GM20431 (cell line): Measurements from ENCODE around the gene ADAMTS17.

ENCODE experiments used
- in situ Hi-C: fragments of 300-500 bp; cut with MseI, MboI; formaldehyde crosslinking; loops from one replicate; pipeline ENCODE4 v1.15.0; 2020; ENCODE audit warnings: low sequenced_read_pairs; ENCODE audit not compliant: unreplicated experiment

Gene ADAMTS17

GRCh38 chr15:100115066-100115710 is 226.6 kb downstream of the ADAMTS17 start:
- in situ Hi-C loops, result no loop called here

DNA sequence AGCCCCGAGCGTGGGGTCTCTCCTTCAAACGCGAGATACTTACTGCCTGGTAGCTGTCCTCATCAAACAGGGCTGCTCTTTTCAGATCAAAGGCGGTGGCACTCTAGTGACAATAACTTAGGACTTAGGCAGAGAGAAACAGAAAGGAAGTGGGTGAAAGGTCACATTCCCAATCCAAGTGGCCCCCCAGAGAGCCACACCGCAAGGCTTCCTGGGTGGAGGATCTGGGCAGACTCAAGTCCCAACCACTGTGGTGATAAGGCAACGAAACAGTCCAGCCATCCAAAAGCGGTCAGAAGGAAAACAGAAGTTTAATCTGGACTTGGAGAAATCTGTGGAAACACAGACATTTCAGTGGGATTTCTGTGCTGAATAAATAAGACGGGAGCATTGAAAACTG is 227.2 kb downstream of the ADAMTS17 start:
- in situ Hi-C loops, result no loop called here

DNA sequence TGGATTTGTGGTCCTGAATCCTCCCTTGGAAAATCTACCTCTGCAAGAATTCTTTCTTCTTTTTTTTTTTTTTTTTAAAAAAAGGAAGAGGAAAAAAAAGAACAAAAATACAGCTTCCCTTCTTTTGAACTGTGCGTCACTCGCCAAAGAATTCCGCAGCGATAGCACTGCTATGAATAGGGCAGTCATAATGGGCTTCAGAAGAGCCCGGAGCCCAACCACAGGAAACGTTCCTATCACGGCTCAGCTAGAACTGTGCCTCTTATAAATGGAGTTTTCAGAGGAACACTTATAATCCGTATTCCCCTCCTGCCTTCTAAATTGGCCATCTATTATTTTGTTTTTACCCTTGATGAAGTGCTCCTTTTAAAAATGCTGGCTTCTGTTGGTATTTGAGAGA is 227.7 kb downstream of the ADAMTS17 start:
- in situ Hi-C loops, result no loop called here

DNA sequence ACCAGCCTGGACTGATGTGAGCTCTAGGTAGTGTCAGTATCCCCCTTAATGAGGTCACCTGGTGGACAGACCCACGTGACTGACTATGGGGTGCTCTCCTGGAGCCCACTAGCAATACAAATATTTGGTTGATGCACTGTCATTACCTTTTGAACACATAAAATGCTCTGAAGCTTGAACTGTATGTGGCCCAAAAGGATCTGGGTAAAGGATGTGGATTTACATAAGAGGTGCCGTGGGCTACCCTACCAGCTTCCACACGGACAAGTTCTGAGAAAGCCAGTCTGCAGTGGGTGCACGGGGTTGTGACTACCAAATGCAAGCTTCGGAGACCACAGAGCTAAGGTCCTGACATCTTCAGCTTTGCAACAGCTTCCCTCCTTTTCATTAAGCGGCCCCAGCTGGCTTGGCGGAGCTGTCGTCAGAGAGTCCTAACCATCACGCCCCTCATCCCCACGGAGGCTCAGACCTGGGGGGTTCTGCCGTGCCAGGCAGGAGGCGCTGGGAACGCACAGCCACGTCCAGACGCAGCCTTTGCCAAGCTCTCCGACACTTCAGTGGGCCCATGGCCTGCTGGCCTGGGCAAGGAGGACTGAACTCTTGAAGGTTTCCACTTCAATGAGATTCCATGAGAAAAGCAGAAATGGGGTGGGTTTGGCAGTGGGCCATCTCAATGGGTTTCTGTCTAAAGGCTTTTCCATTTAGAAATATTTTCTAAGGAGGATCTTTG is 228.3 kb downstream of the ADAMTS17 start:
- in situ Hi-C loops, result no loop called here

DNA sequence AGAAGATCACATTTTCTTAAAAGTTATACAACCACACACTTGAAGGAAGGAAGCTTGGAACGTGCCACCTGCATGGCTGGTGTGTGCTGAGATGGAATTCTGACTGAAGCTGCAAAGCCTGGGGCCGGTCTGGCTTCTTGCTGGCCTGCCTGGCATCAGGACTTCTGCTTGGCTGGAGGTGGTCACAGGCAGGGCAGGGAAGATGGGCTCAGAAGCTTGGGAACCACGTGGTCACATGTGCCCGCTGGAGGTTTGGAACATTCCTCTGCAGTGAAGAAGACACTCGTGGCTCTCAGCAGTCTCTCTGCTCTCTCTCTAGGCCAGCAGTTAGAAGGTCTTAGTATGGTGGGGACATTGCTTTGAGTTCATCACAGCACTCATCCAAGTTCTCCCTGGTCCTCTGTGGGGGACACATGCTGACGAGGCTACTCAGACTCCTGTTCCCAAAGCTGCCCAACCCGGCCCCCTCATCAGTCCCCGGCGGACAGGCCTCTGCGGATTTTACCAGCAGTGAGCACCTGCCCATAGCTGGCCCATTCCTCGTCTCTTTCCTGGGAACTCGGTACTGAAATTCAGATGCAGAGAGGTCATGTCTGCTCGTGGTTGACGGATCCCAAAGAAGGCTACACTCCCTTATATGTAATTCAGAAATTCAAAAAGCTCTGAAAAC is 229.0 kb downstream of the ADAMTS17 start:
- in situ Hi-C loops, result no loop called here

DNA sequence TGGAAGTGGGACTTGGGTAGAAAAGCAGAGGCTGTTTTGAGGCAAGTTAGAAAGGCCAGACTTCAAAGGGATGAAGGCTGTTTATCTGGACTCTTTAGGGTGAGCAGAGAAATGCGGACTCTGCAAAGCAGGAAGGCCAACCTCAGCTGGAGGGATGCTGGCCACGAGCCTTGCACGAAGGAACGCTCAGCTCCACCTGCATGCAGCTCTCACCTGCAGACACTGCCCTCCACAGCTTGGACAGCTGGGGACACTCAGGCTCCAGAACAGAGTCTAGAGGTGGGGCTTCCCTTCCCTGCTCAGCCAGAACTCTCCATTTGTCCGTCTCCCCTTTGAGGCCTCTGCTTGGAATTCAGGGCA is 229.7 kb downstream of the ADAMTS17 start:
- in situ Hi-C loops, result no loop called here

DNA sequence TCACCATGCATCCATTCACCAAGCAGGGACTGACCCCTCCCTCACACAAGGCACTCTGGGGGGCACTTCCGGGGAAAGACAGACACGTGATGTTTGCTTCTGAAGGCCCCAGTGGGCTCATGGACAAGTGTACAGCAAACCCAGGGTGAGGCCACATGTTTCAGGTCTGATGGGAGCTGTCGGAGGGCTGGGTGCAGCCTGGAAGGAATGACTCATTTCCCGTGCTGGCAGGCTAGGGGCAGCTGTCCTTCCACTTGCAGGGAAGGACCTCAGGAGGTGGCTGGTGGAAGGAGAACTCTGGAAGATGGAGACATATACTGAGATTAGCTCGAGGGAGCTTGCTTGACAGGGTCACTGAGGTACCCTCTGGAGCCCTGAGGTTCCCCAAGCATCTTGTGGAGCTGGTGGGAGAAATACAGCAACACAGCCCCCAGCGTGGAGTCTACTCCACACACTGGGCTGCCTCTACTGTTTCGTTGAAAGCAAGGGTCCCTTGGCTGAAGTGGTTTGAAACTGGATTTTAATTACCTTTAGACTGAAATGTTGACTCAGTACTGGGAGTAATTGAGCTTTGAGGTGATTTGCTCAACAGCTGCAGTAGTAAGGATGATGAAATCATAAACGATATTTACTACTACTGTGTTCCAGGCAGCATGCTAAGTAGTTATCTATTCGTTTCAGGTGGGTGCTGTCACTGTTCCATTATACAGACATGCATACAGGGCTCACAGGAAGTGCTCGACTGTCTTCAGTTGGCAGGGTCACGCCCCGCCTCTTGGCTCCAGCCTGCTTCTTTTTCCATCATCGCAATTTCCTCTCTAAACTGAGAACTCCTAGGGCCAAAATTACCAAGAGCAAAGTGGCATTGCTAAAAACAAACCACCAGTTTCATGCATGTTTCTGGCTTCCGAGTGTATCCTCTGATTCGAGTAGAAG is 230.4 kb downstream of the ADAMTS17 start:
- in situ Hi-C loops, result no loop called here

DNA sequence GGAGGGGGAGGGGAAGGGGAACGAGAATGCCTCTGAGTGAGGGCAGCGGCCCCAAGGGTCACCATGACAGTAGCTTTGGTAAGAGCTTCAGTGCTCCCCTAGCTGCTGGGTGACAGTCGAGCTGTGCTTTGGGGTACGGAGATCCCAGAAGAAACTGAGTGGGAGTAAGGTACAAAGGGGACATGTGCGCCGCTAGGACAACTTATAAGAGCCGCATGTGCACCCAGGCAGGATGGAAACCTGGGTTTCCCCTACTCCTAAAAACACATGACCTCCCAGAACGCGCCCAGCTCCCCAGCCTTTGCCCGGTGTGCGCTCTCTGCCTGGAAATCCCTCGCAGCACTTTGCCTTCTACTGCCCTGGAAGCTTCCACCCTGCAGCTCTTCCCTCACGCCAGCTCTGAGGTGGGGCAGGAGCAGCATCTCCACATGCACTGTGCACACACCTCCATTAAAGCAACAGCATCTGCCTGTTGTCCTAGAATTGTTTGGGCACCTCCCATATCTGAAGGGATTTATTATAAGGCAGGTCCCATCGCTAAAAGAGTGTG is 232.2 kb downstream of the ADAMTS17 start:
- in situ Hi-C loops, result no loop called here

- in situ Hi-C loops, result no loop called here
Measured at GRCh38 chr15:100108846-100109245, 232.9 kb downstream of the ADAMTS17 start.

- in situ Hi-C loops, result no loop called here
Measured at GRCh38 chr15:100108346-100108745, 233.4 kb downstream of the ADAMTS17 start.

DNA sequence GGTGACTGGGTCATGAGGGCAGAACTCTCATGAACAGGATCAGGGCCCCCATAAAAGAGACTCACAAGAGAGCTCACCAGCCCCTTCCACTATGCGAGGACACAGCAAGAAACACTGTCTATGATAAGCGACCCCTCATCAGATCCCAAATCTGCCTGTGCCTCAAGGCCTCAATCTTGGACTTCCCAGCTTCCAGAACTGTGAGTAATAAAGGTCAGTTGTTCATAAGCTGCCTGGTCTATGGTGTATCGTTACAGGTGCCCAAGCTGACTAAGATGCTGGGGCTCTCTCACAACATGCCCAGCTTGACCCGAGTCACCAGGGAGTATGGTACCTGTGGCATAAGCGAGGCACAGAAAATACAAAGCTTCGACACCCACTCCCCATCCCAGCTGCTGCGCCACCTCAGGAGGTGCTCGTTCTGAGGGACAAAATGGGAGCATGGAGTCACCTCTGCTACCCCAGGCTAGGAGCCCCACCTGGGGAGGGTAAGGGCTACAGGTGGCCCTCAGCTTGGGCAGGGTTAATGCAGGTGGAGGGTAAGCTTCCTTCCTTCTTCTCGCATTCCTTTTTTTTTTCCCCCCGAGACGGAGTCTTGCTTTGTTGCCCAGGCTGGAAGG is 234.1 kb downstream of the ADAMTS17 start:
- in situ Hi-C loops, result no loop called here

DNA sequence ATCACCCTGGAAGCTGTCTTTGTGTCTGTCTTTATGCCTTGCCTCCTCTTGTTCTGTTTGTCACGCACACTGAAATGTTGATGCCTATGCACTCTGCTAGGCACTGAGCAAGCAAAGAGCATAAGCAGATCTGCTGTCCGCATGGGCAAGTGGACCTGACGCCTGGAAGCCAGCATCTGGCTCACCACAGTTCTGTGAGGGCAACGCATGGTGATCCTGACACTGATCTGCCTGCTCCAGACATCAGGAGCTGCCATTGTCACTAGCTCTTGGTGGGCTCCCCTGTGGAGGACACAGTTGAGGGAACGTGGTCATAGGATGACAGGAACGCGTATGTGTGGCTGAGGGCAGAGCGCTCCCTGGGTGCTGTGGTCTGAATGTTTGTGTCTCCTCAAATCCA is 234.6 kb downstream of the ADAMTS17 start:
- in situ Hi-C loops, result no loop called here

DNA sequence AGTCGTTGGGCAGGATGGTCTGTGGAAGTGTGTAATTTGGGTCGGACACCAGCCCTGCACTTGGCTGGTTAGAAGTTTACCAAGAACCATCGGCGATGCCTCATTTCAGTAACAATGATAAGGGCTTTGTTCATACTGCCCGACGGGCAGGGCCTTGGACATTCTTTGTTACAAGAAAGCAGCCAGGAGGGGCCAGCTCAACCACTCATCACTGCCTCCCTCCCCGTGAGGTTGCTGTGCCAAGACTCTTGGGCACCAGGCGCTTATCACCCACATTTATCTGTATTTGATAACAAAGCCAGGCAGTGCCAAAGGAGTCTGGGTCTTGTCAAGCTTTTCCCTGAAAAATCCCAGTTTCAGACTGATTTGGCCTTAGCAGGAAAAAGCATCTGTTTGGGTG is 235.0 kb downstream of the ADAMTS17 start:
- in situ Hi-C loops, result no loop called here

DNA sequence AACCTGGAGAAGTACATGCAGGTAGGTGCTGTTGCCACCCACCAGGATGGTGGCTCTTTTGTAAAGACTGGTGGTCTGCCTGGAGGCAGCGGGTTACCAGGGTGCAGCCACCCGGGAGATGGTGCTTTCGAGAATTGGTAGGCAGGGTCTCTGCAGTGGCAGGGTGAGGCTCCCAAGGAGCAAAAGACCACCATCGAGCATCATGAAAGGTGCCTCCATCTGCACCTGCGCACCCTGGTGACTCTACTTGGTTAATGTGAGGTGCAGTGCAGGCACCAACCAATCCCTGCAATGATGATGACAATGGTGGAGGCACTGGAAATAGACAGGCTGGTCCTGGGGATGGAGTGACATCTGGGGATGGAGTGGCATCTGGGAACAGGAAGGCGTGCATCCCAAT is 236.7 kb downstream of the ADAMTS17 start:
- in situ Hi-C loops, result no loop called here

GRCh38 chr15:100104245-100104644 is 237.5 kb downstream of the ADAMTS17 start:
- in situ Hi-C loops, result no loop called here

DNA sequence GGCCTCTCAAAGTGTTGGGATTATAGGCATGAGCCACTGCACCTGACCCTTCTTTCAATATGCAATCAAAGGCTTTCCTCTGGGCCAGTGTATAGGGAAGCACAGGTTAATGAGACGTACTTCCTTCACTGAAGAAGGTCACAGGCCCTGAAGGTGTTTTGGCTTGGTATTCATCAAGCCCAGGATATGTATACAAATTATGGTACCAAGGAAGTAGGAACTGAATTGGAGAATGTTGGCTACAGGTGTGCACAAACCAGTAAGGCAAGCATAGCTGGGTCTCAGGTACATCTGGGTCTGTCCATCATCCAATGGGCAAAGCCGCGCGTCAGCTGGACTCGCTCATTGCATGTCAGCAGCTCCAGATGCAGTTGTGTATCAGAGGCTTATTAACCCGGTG is 237.9 kb downstream of the ADAMTS17 start:
- in situ Hi-C loops, result no loop called here

- in situ Hi-C loops, result no loop called here
Measured at GRCh38 chr15:100101426-100102089, 240.2 kb downstream of the ADAMTS17 start.

DNA sequence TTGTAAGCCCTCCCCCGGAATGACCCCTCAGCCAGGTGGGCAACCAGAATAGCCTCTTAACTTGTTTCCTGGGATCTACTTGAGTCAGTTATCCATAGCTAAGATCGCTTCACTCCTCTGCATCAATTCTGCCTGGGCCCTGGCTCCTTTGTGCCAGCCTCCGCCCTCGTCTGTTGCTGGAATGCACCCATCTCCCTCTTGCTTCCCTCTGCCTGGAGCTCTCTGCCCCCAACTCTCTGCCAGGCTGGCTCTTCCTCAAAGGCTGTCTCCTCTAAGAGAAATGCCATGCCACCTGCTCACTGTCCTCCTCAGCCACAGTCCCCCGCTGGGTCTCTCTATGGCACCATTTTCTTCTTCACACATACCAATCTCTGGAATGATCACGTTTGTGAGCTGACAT is 240.8 kb downstream of the ADAMTS17 start:
- in situ Hi-C loops, result no loop called here

- in situ Hi-C loops, result no loop called here
Measured at GRCh38 chr15:100099976-100100375, 241.8 kb downstream of the ADAMTS17 start.
